BE2C (cell line): ENCODE data around the gene KCND3.

Experiments used
- DNase-seq: peaks from one replicate; pipeline ENCODE4 v3.0.0-alpha.2; 2020
- H3K27me3 ChIP-seq: fragments of 250-450 bp; sonication (Bioruptor Pico); 2 replicates; pipeline ENCODE4 v1.5.1; 2020; ENCODE audit warnings: mild to moderate bottlenecking
- H3K36me3 ChIP-seq: fragments of 250-450 bp; sonication (Bioruptor Pico); 2 replicates; pipeline ENCODE4 v1.5.1; 2020; ENCODE audit warnings: mild to moderate bottlenecking
- H3K4me1 ChIP-seq: fragments of 250-450 bp; sonication (Bioruptor Pico); 2 replicates; pipeline ENCODE4 v1.5.1; 2020
- H3K4me3 ChIP-seq: 2 replicates; pipeline ENCODE4 v1.5.1; 2011; ENCODE audit warnings: low read depth, low read length
- H3K9me3 ChIP-seq: fragments of 250-450 bp; sonication (Bioruptor Pico); 2 replicates; pipeline ENCODE4 v1.5.1; 2020
- TF ChIP-seq, protein P1 (sequence below): IDR thresholded peaks from 2 replicates; pipeline ENCODE4 v1.5.1; 2012; ENCODE audit warnings: mild to moderate bottlenecking, low read depth, low read length

KCND3 gene

GRCh38 chr1:111887875-111888274, 101.6 kb downstream of the KCND3 start:
- DNase-seq: no peak
- Histone ChIP-seq H3K4me1 (0 out of 2 replicates have a peak, but pooled peaks cover 2% of the 10 kb centered on the region), H3K36me3 (no peaks in the 10 kb centered on the region), H3K4me3 (no peak overlapping the region), H3K27me3 (no peaks in the 10 kb centered on the region), H3K9me3 (no peaks in the 10 kb centered on the region)
- TF ChIP-seq, protein P1, sequence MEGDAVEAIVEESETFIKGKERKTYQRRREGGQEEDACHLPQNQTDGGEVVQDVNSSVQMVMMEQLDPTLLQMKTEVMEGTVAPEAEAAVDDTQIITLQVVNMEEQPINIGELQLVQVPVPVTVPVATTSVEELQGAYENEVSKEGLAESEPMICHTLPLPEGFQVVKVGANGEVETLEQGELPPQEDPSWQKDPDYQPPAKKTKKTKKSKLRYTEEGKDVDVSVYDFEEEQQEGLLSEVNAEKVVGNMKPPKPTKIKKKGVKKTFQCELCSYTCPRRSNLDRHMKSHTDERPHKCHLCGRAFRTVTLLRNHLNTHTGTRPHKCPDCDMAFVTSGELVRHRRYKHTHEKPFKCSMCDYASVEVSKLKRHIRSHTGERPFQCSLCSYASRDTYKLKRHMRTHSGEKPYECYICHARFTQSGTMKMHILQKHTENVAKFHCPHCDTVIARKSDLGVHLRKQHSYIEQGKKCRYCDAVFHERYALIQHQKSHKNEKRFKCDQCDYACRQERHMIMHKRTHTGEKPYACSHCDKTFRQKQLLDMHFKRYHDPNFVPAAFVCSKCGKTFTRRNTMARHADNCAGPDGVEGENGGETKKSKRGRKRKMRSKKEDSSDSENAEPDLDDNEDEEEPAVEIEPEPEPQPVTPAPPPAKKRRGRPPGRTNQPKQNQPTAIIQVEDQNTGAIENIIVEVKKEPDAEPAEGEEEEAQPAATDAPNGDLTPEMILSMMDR: no peak

- no peak for DNase-seq
- Histone ChIP-seq H3K36me3 (no peaks in the 10 kb centered on the region), H3K4me1 (0 out of 2 replicates have a peak, but pooled peaks cover 3% of the 10 kb centered on the region), H3K9me3 (no peaks in the 10 kb centered on the region), H3K27me3 (no peaks in the 10 kb centered on the region), H3K4me3 (no peak overlapping the region)
- TF ChIP-seq, protein P1: no peak
Measured at GRCh38 chr1:111887385-111887784, 102.1 kb downstream of the KCND3 start.

GRCh38 chr1:111886741-111887140, 102.7 kb downstream of the KCND3 start:
- TF ChIP-seq, protein P1: no peak
- no peaks in the 10 kb centered on the region for H3K9me3 ChIP-seq
- 0 out of 2 replicates have a peak, but pooled peaks cover 3% of the 10 kb centered on the region for H3K4me1 ChIP-seq
- H3K36me3 ChIP-seq: no peaks in the 10 kb centered on the region
- no peak for DNase-seq
- no peak overlapping the region for H3K4me3 ChIP-seq
- no peaks in the 10 kb centered on the region for H3K27me3 ChIP-seq

DNA sequence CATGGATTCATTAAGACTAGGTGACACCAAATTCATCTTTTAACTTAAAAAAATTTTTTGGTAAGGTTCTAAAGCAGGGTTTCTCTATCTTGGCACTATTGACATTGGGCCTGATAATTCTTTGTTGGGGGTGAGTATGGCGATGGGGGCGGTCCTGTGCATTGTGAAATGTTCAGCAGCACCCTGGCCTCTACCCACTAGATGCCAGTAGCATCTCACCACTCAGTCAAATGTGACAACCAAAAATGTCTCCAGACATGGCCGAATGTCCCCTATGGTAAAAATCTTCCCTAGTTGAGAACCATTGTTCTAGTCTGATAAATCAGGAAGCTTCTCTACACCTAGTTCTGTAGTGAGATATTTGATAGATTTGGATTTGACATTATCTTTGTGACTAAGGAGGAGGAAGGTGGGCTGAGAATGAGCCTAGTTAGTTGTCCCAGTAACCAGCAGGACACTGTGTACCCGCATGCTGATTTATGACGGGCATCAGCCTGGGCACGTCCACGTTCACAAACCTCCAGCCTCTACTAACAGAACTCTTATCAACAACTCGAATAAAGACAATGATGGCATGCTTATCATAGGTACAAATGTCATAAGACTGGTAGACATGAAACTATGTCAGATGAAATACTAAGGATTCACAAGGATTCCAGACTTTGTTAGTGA, 104.6 kb downstream of the KCND3 start:
- no peaks in the 10 kb centered on the region for H3K27me3 ChIP-seq
- TF ChIP-seq, protein P1: peak; percentile 19
- no peak for DNase-seq

DNA sequence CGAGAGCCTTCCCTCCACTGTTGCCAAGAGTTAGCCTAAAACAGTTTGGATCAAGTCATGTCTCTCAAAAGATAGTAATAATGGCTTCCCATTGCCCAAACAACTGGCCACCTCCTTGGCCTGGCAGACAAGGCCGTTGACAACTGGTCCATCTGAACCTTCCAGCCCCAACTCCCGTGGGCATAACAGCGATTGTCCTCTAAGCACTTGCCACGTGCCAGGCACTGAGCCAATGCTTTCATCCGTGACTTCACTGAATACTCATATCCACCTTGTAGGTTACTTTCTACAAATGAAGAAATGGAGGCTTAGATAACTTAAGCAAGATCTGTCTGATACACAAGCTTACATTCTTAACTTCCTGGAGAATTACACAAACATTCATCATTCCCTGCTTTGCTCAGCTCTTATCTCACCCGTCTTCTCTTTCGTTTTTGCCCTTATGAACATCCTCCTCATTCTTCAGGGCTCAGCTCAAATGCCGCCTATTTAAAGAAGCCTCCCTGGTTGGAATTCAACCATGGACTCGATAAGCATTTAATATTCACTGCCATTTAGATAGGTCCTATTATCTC, 106.4 kb downstream of the KCND3 start:
- TF ChIP-seq, protein P1: no peak
- no peak for DNase-seq
- no peaks in the 10 kb centered on the region for H3K36me3 ChIP-seq
- H3K4me3 ChIP-seq: no peak overlapping the region
- H3K9me3 ChIP-seq: no peaks in the 10 kb centered on the region
- H3K4me1 ChIP-seq: 0 out of 2 replicates have a peak, but pooled peaks cover 3% of the 10 kb centered on the region
- no peaks in the 10 kb centered on the region for H3K27me3 ChIP-seq

More for the DNA sequence above, 104.6 kb downstream of the KCND3 start:
- Histone ChIP-seq H3K36me3 (no peaks in the 10 kb centered on the region), H3K4me3 (no peak overlapping the region), H3K4me1 (0 out of 2 replicates have a peak, but pooled peaks cover 3% of the 10 kb centered on the region), H3K9me3 (no peaks in the 10 kb centered on the region)

- H3K36me3 ChIP-seq: no peaks in the 10 kb centered on the region
- H3K9me3 ChIP-seq: no peaks in the 10 kb centered on the region
- no peak overlapping the region for H3K4me3 ChIP-seq
- no peaks in the 10 kb centered on the region for H3K27me3 ChIP-seq
- DNase-seq: no peak
- 0 out of 2 replicates have a peak, but pooled peaks cover 3% of the 10 kb centered on the region for H3K4me1 ChIP-seq
- TF ChIP-seq, protein P1: no peak
Measured at GRCh38 chr1:111882559-111882958, 106.9 kb downstream of the KCND3 start.
